Coronary artery (tissue), 2 donors: ENCODE results near the gene FMO2.

Experiments used
- DNase-seq: peaks from one replicate; pipeline ENCODE4 v3.0.0-alpha.2; 2017; ENCODE audit warnings: low spot score
- H3K27ac ChIP-seq, 2 donors: fragments of 200-600 bp; sonication (generic); one replicate each; pipeline ENCODE4 v1.5.1; 2016 to 2019
- H3K4me3 ChIP-seq: fragments of 200-600 bp; sonication (generic); 2 replicates; pipeline ENCODE4 v1.5.1; 2016; ENCODE audit warnings: mild to moderate bottlenecking, moderate library complexity
- CTCF ChIP-seq: fragments of 200-600 bp; sonication (generic); IDR thresholded peaks from one replicate; pipeline ENCODE4 v1.5.1; 2019; ENCODE audit warnings: antibody characterized with exemption

FMO2 gene

GRCh38 chr1:171141688-171142415 is 43.2 kb upstream of the FMO2 start:
- Histone ChIP-seq H3K4me3 (peak overlapping the region; percentile 51), H3K27ac (peak overlapping the region; percentile 83 to 86)
- peak; percentile 86 for DNase-seq
- TF ChIP-seq CTCF = no peak

- TF ChIP-seq CTCF = no peak
- no peak for DNase-seq
- H3K27ac ChIP-seq = peak overlapping the region; percentile 83 to 86
- peak overlapping the region; percentile 51 for H3K4me3 ChIP-seq
Observed at GRCh38 chr1:171142416-171143385, 42.4 kb upstream of the FMO2 start.

- no peak for DNase-seq
- H3K4me3 ChIP-seq = no peak overlapping the region
- TF ChIP-seq CTCF = no peak
- H3K27ac ChIP-seq = no peak overlapping the region
Observed at GRCh38 chr1:171150156-171150555, 34.9 kb upstream of the FMO2 start.

- H3K4me3 ChIP-seq = no peak overlapping the region
- no peak for DNase-seq
- H3K27ac ChIP-seq = no peak overlapping the region
- TF ChIP-seq CTCF = no peak
Observed at GRCh38 chr1:171152549-171152948, 32.6 kb upstream of the FMO2 start.

GRCh38 chr1:171155484-171155883 is 29.6 kb upstream of the FMO2 start:
- TF ChIP-seq CTCF = no peak
- no peak overlapping the region for H3K4me3 ChIP-seq
- H3K27ac ChIP-seq = no peak overlapping the region
- DNase-seq = no peak

- DNase-seq = no peak
- no peak for TF ChIP-seq CTCF
- Histone ChIP-seq H3K4me3 (no peak overlapping the region), H3K27ac (no peak overlapping the region)
Observed at GRCh38 chr1:171158096-171158495, 27.0 kb upstream of the FMO2 start.
